Fibroblast of upper back skin (primary cell): ENCODE results near the gene ZNF496.
"Not testable (repeated sequence)": the region's sequence is repeated elsewhere in the genome, so short reads cannot be mapped to it uniquely, and the experiment has no call there.

Source experiments
- DNase-seq: peaks from one replicate; pipeline ENCODE4 v3.0.0-alpha.2; 2013

The ZNF496 gene

DNA sequence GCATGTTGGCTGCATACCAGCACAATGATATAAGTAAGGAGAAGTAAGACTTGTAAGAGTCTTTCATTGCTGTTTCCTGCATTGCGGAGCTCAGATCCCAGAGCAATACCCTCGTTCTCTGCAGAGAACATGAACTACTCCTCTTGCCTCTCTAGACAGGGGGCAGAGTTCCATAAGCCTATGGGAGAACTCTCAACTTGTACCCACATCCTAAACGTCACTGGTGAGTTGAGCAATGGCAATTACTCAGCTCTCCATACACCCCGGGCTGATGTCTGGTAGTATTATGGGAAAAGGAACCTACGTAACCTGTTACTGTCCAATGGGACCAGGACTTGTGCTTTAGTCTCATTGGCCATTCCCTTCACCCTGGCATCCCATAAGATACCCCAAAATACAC, 27.3 kb upstream of the ZNF496 start:
- DNase-seq: no peak

GRCh38 chr1:247357781-247358211, 26.1 kb upstream of the ZNF496 start:
- DNase-seq: no peak

GRCh38 chr1:247357052-247357780, 25.5 kb upstream of the ZNF496 start:
- DNase-seq: no peak

DNA sequence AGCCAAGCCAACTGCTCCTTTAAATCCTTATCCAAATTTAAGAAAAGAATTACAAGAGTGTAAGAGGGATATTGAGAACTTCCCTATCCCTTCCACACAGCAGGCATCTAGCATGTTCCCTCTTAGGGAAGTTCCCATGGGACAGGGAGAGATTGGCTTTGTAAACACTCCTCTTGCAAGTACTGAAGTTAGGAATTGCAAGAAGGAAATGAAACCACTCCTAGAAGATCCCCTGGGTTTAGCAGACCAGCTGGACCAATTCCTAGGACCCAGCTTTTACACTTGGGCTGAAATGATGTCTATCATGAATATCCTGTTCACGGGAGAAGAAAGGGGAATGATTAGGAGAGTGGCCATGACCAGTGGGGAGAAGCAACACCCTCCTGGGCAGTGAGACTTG, 23.5 kb upstream of the ZNF496 start:
- not testable (repeated sequence) for DNase-seq

GRCh38 chr1:247352175-247352574, 20.5 kb upstream of the ZNF496 start:
- no peak for DNase-seq

DNA sequence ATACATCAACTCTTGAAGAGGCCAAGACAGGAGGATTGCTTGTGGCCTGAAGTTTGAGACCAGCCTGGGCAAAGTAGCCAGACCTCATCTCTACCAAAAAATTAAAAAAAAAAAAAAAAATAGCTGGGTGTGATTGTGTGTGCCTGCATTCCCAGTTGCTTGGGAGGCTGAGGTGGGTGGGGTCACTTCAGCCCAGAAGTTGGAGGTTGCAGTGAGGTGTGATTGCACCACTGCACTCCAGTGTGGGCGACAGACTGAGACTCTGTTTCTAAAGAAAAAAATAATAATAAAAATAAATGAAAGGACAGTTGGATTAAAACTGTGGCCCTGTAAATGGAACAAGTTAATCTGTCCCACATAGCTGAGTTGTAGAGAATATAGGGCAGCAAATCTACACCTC, 18.9 kb upstream of the ZNF496 start:
- no peak for DNase-seq

- no peak for DNase-seq
Measured at GRCh38 chr1:247347477-247348222, 16.0 kb upstream of the ZNF496 start.

- DNase-seq: no peak
Measured at GRCh38 chr1:247345881-247346280, 14.2 kb upstream of the ZNF496 start.

GRCh38 chr1:247343801-247344200, 12.1 kb upstream of the ZNF496 start:
- DNase-seq: no peak

DNA sequence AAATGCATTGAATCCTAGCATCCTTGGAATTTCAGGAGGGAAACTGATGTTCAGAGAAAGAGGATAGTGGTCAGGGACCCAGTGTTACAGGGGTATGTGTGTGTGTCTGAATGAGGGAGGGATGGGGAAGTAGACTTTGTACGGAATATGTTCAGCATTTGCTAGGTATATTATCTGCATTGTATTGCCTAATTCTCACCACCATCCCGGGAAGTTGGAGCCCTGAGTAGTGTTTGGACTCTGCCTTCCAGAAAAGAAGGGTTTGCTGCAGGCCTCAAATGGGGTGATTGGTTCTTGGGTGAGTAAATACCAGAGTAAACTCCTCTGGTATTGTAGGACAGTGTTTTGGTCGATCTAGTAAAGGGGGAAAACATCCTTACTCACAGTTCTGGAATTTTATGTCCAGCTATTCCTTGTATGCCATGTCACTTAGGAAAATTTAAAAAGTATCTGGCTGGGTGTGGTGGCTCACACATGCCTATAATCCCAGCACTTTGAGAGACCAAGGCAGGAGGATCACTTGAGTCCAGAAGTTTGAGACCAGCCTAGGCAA, 7.1 kb upstream of the ZNF496 start:
- peak; percentile 49 for DNase-seq

- DNase-seq: no peak
Measured at GRCh38 chr1:247337961-247338360, 6.3 kb upstream of the ZNF496 start.

- peak; percentile 58 for DNase-seq
Measured at GRCh38 chr1:247337250-247337746, 5.6 kb upstream of the ZNF496 start.

DNA sequence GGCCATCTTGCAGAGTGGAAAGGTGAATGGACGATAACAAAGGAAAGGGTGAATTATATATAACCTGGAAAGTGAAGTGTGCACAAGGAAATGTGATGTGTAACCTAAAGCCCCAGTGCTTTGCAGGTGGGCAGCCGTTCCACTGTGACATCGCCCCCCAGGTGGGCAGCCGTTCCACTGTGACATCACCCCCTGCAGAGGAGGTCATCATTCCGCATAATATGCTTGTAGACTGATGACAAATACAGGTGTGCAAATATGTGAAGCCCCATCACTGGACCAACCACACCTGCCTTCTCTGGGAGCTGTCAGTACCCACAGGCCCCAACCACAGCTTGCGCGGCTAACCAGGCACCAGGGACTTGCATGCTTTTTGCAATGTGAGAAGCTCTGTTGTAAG, 4.7 kb upstream of the ZNF496 start:
- no peak for DNase-seq

- DNase-seq: peak; percentile 16
Measured at GRCh38 chr1:247335882-247336281, 4.2 kb upstream of the ZNF496 start.

GRCh38 chr1:247334378-247335133, 2.9 kb upstream of the ZNF496 start:
- no peak for DNase-seq

DNA sequence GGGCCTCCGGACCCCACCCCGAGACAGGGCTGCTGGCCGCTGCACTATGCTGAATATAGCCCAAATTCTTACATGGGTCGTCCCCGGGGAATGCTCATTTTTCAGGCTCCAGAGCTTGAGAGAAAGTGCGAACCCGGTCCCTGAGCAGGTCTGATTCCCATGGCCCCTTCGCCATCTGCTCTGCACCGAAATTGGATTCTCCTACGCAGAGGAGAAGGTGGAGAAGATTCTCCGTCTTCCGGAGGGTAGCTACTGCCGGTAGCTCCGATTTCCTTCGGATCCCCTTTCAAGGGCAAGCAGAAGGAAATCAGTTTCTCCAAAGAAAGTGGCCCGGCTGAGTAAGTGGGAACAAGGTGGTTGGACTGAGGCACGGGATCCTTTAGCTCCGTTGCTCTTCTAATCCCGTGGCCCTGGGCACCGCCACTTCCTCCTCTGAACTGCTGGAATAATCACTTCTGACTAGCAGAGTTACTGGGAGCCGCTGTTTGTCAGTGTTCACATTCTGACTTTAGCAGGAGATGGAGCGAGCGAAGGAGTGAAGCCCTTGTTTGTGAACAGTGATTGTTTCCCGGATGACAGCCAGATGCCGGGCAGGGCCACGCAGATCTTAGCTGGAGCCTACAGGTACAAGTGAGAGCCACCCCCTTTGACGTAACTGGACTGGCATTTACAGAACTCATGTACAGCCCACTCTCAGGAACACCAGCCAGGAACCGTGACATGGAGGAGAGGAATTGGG, 1.1 kb upstream of the ZNF496 start:
- peak; percentile 15 for DNase-seq

GRCh38 chr1:247332215-247332622, 552 bp upstream of the ZNF496 start:
- peak; percentile 45 for DNase-seq

DNA sequence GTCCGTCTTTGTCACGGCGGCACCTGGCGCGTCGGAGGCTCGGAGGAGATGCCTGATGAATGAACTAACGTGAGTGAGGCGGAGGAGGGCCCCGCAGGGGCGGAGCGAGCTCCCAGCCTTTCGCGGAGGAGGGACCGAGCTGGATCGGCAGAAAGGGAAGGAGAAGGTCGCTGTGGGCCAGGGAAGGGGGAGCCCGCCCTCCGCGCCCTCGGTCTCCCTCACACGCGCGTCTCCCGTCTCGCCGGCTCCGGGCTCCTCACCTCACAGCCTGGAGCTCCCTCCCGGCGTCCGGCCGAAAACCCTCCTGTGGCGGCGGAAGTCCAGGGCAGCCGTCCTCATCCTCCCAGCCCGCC, 519 bp downstream of the ZNF496 start:
- DNase-seq: peak; percentile 65

- no peak for DNase-seq
Measured at GRCh38 chr1:247330548-247331171, 1.0 kb downstream of the ZNF496 start.

DNA sequence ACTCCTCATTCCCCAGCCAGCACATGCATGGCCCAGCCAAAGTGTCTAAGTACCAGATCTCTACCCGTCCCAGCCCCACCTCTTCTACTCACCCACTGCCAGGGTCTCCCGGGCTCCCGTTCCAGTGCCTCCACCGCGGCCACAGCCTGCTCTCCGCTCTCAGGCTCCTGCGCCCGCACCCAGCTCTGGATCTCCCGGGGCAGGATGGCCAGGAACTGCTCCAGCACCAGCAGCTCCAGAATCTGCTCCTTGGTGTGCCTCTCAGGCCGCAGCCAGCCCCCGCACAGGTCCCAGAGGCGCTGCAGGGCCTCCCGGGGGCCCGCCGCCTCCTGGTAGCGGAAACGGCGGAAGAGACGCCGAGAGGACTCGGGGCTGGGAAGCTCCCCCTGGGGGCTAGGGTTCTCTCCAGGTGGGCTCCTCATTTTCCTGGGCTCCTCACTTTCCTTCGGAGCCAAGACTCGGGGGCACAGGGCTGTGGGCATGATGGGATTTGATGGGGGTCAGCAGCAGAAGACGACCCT, 2.5 kb downstream of the ZNF496 start:
- no peak for DNase-seq

- DNase-seq: no peak
Measured at GRCh38 chr1:247328311-247328710, 3.4 kb downstream of the ZNF496 start.
